Urinary bladder (tissue), 4 donors: ENCODE data around the gene GPM6B. TPM values are rescaled to one million over a fixed set of nuclear protein-coding genes. Genes with fewer than 3 reads are reported as not detected.

Experiments used
- DNase-seq: peaks from one replicate; pipeline ENCODE4 v3.0.0-alpha.2; 2015; ENCODE audit errors: extremely low spot score
- H3K27ac ChIP-seq: one replicate; pipeline ENCODE4 v1.5.1; 2013; ENCODE audit warnings: low read depth, mild to moderate bottlenecking, moderate library complexity
- H3K36me3 ChIP-seq: one replicate; pipeline ENCODE4 v1.6.1; 2013; ENCODE audit warnings: mild to moderate bottlenecking, moderate library complexity; ENCODE audit not compliant: insufficient read depth
- H3K4me1 ChIP-seq: one replicate; pipeline ENCODE4 v1.6.1; 2013; ENCODE audit warnings: mild to moderate bottlenecking, moderate library complexity; ENCODE audit not compliant: insufficient read depth
- H3K4me3 ChIP-seq: one replicate; pipeline ENCODE4 v1.5.1; 2013; ENCODE audit warnings: low read depth, low read length
- WGBS: extraction: QIAGEN DNeasy Blood & Tissue Kit; methylation state at CpG from one replicate; pipeline ENCODE4 v1.1.7; 2013; 5-methylcytosine and 5-hydroxymethylcytosine counted together
- polyA plus RNA-seq: library from polyadenylated mRNA; stranded (reverse); fragments of 200-250 nt; gene quantifications from one replicate; pipeline ENCODE4 v1.2.3, GENCODE V29; 2013
- total RNA-seq: library from RNA; depleted of rRNA; stranded (reverse); fragments of >200 nt; gene quantifications from one replicate; pipeline ENCODE4 v1.2.3, GENCODE V29; 2014
- donor health status: healthy with polysubstance abuse.
- donor health status: healthy.

GPM6B gene
- total and polyA plus RNA-seq, 2 donors: 16.0 to 47.2 TPM

GRCh38 chrX:13805241-13805640, 11.7 kb downstream of the GPM6B start:
- H3K27ac ChIP-seq: no peak overlapping the region
- H3K4me1 ChIP-seq: no peaks in the 10 kb centered on the region
- H3K4me3 ChIP-seq: no peak overlapping the region
- DNase-seq: no peak
- no peaks in the 10 kb centered on the region for H3K36me3 ChIP-seq
- WGBS: 68% methylated on average over 2 of the region's 2 CpGs

- H3K36me3 ChIP-seq: no peaks in the 10 kb centered on the region
- WGBS: 61% methylated on average over 6 of the region's 6 CpGs
- DNase-seq: no peak
- no peak overlapping the region for H3K4me3 ChIP-seq
- no peaks in the 10 kb centered on the region for H3K4me1 ChIP-seq
- no peak overlapping the region for H3K27ac ChIP-seq
Measured at GRCh38 chrX:13803116-13803515, 13.8 kb downstream of the GPM6B start.

- Histone ChIP-seq H3K27ac (no peak overlapping the region), H3K4me3 (no peak overlapping the region), H3K4me1 (no peaks in the 10 kb centered on the region), H3K36me3 (no peaks in the 10 kb centered on the region)
- WGBS: 92% methylated on average over 4 of the region's 4 CpGs
- no peak for DNase-seq
Measured at GRCh38 chrX:13798184-13798583, 18.7 kb downstream of the GPM6B start.

- no peak overlapping the region for H3K27ac ChIP-seq
- no peak for DNase-seq
- WGBS: 95% methylated on average over 4 of the region's 4 CpGs
Measured at GRCh38 chrX:13797512-13797911, 19.4 kb downstream of the GPM6B start.

GRCh38 chrX:13794417-13794816, 22.5 kb downstream of the GPM6B start:
- no peaks in the 10 kb centered on the region for H3K36me3 ChIP-seq
- no peak for DNase-seq
- H3K4me3 ChIP-seq: no peak overlapping the region
- 73% methylated on average over 10 of the region's 10 CpGs for WGBS
- H3K27ac ChIP-seq: no peak overlapping the region
- H3K4me1 ChIP-seq: no peaks in the 10 kb centered on the region

More at GRCh38 chrX:13797512-13797911, 19.4 kb downstream of the GPM6B start:
- Histone ChIP-seq H3K36me3 (no peaks in the 10 kb centered on the region), H3K4me3 (no peak overlapping the region), H3K4me1 (no peaks in the 10 kb centered on the region)

- H3K4me1 ChIP-seq: no peaks in the 10 kb centered on the region
Measured at GRCh38 chrX:13793897-13794296, 23.0 kb downstream of the GPM6B start.

GRCh38 chrX:13791559-13791958, 25.3 kb downstream of the GPM6B start:
- no peak for DNase-seq
- WGBS: 39% methylated on average over 2 of the region's 2 CpGs
- H3K4me1 ChIP-seq: no peaks in the 10 kb centered on the region
- H3K4me3 ChIP-seq: no peak overlapping the region
- no peaks in the 10 kb centered on the region for H3K36me3 ChIP-seq
- H3K27ac ChIP-seq: no peak overlapping the region

More at GRCh38 chrX:13793897-13794296, 23.0 kb downstream of the GPM6B start:
- DNase-seq: no peak
- WGBS: 71% methylated on average over 2 of the region's 2 CpGs
- H3K27ac ChIP-seq: no peak overlapping the region
- no peaks in the 10 kb centered on the region for H3K36me3 ChIP-seq
- H3K4me3 ChIP-seq: no peak overlapping the region

- H3K27ac ChIP-seq: no peak overlapping the region
- 90% methylated on average over 2 of the region's 2 CpGs for WGBS
- H3K4me3 ChIP-seq: no peak overlapping the region
- H3K36me3 ChIP-seq: no peaks in the 10 kb centered on the region
- no peaks in the 10 kb centered on the region for H3K4me1 ChIP-seq
- no peak for DNase-seq
Measured at GRCh38 chrX:13791145-13791544, 25.7 kb downstream of the GPM6B start.

- Histone ChIP-seq H3K27ac (no peak overlapping the region), H3K4me3 (no peak overlapping the region), H3K36me3 (no peaks in the 10 kb centered on the region), H3K4me1 (no peaks in the 10 kb centered on the region)
- 59% methylated on average over 6 of the region's 6 CpGs for WGBS
- DNase-seq: no peak
Measured at GRCh38 chrX:13790206-13791131, 26.4 kb downstream of the GPM6B start.

GRCh38 chrX:13786048-13786447, 30.8 kb downstream of the GPM6B start:
- Histone ChIP-seq H3K4me3 (no peak overlapping the region), H3K4me1 (no peaks in the 10 kb centered on the region), H3K27ac (no peak overlapping the region), H3K36me3 (no peaks in the 10 kb centered on the region)
- no peak for DNase-seq
- 66% methylated on average over 8 of the region's 8 CpGs for whole genome bisulfite sequencing

GRCh38 chrX:13780868-13781427, 35.9 kb downstream of the GPM6B start:
- 68% methylated on average over 7 of the region's 7 CpGs for WGBS
- Histone ChIP-seq H3K36me3 (no peaks in the 10 kb centered on the region), H3K27ac (no peak overlapping the region), H3K4me3 (no peak overlapping the region), H3K4me1 (no peaks in the 10 kb centered on the region)
- no peak for DNase-seq

- 21% methylated on average over 2 of the region's 2 CpGs for WGBS
- peaks cover 2% of the 10 kb centered on the region for H3K36me3 ChIP-seq
- no peak overlapping the region for H3K27ac ChIP-seq
- H3K4me3 ChIP-seq: no peak overlapping the region
- no peak for DNase-seq
- H3K4me1 ChIP-seq: no peaks in the 10 kb centered on the region
Measured at GRCh38 chrX:13778916-13779315, 38.0 kb downstream of the GPM6B start.

GRCh38 chrX:13776387-13776786, 40.5 kb downstream of the GPM6B start:
- DNase-seq: no peak
- Histone ChIP-seq H3K36me3 (peaks cover 4% of the 10 kb centered on the region), H3K4me3 (no peak overlapping the region), H3K4me1 (no peaks in the 10 kb centered on the region), H3K27ac (no peak overlapping the region)
- 50% methylated on average over 4 of the region's 4 CpGs for whole genome bisulfite sequencing

- WGBS: 95% methylated on average over 3 of the region's 3 CpGs
- no peak for DNase-seq
- H3K27ac ChIP-seq: no peak overlapping the region
- no peak overlapping the region for H3K4me3 ChIP-seq
- no peaks in the 10 kb centered on the region for H3K4me1 ChIP-seq
- H3K36me3 ChIP-seq: peaks cover 4% of the 10 kb centered on the region
Measured at GRCh38 chrX:13775837-13776236, 41.1 kb downstream of the GPM6B start.
